B cell (primary cell): ENCODE results near the gene ARHGAP25. TPM values are rescaled to one million over a fixed set of nuclear protein-coding genes. Genes with fewer than 3 reads are reported as not detected.

ENCODE experiments used
- ATAC-seq: fragments of 200-7000 bp; cut with Tn5 transposase; one replicate; pipeline ENCODE4 v1.10.0; 2021; ENCODE audit warnings: low read depth, mild to moderate bottlenecking, moderate number of reproducible peaks, moderate library complexity
- CTCF ChIA-PET: fragments of 350-600 bp; sonication (Branson Sonifier 250); formaldehyde crosslinking; loops from one replicate; lab custom pipeline; 2021; ENCODE audit warnings: antibody characterized with exemption, inconsistent platforms; lab: Charles Lee
- POLR2A ChIA-PET: fragments of 350-600 bp; sonication (Branson Sonifier 250); formaldehyde crosslinking; loops from one replicate; lab custom pipeline; 2021; ENCODE audit warnings: antibody characterized with exemption; lab: Charles Lee
- DNase-seq: peaks from one replicate; pipeline ENCODE4 v3.0.0; 2013
- H2AFZ ChIP-seq: 2 replicates; pipeline ENCODE4 v1.6.1; 2012; ENCODE audit warnings: mild to moderate bottlenecking, low read depth, low read length; ENCODE audit not compliant: insufficient read depth, poor library complexity, severe bottlenecking
- H3K27ac ChIP-seq, 2 donors: 1 replicate in 1 of 2; 2 replicates in 1 of 2; pipeline ENCODE4 v1.5.1; 2012 to 2013; ENCODE audit warnings: low read length in 2 of 2, mild to moderate bottlenecking in 2 of 2, moderate library complexity in 1 of 2
- H3K27me3 ChIP-seq, 4 experiments: fragments of 200-600 bp in 1 of 4; sonication (generic) in 1 of 4; replicated peaks in 1 of 4; 1 replicate in 2 of 4; 2 replicates in 2 of 4; pipeline versions ENCODE4 v1.6.1 to v1.7.0; 2013 to 2016; ENCODE audit warnings: low read length in 3 of 4, mild to moderate bottlenecking in 2 of 4, mixed read lengths in 1 of 4, moderate library complexity in 1 of 4; ENCODE audit not compliant: insufficient read depth in 4 of 4, control insufficient read depth in 3 of 4; ENCODE audit errors: control extremely low read depth in 1 of 4
- H3K36me3 ChIP-seq, 2 experiments: replicated peaks in 1 of 2; 1 replicate in 1 of 2; 2 replicates in 1 of 2; pipeline versions ENCODE4 v1.6.1 to v1.7.1; 2013; ENCODE audit warnings: low read length in 1 of 2; ENCODE audit not compliant: insufficient read depth in 2 of 2, control insufficient read depth in 1 of 2; ENCODE audit errors: control extremely low read depth in 1 of 2, extremely low read depth in 1 of 2
- H3K4me1 ChIP-seq, 2 donors: fragments of 200-600 bp in 1 of 2; sonication (generic) in 1 of 2; 1 replicate in 1 of 2; 2 replicates in 1 of 2; pipeline versions ENCODE4 v1.5.1 to v1.6.1; 2013 to 2017; ENCODE audit warnings: low read length in 2 of 2; ENCODE audit not compliant: control insufficient read depth in 2 of 2, insufficient read depth in 2 of 2
- H3K4me2 ChIP-seq: replicated peaks from 2 replicates; pipeline ENCODE3; 2012; ENCODE audit warnings: mild to moderate bottlenecking, low read depth, low read length; ENCODE audit not compliant: poor library complexity, severe bottlenecking
- H3K4me3 ChIP-seq, 5 experiments: fragments of 200-600 bp in 1 of 5; sonication (generic) in 1 of 5; 1 replicate in 3 of 5; 2 replicates in 2 of 5; pipeline versions ENCODE4 v1.5.1 to v1.7.0; 2011 to 2016; ENCODE audit warnings: low read length in 4 of 5, mild to moderate bottlenecking in 4 of 5, low read depth in 2 of 5, control low read depth in 1 of 5, moderate library complexity in 1 of 5; ENCODE audit not compliant: insufficient read depth in 1 of 5; ENCODE audit errors: control extremely low read depth in 1 of 5, extremely low read depth in 1 of 5
- H3K79me2 ChIP-seq: fragments of 200-600 bp; sonication (generic); one replicate; pipeline ENCODE4 v1.6.0; 2016; ENCODE audit warnings: low read length; ENCODE audit not compliant: control insufficient read depth, insufficient read depth
- H3K9ac ChIP-seq: fragments of 200-600 bp; sonication (generic); 2 replicates; pipeline ENCODE4 v1.6.1; 2017; ENCODE audit warnings: mild to moderate bottlenecking, low read length, moderate library complexity
- H3K9me3 ChIP-seq, 3 donors: one replicate each; pipeline versions ENCODE4 v1.6.1 to v1.7.1; 2013; ENCODE audit warnings: low read length in 2 of 3; ENCODE audit not compliant: control insufficient read depth in 2 of 3, insufficient read depth in 1 of 3; ENCODE audit errors: control extremely low read depth in 1 of 3
- H4K20me1 ChIP-seq: 2 replicates; pipeline ENCODE4 v1.6.0; 2012; ENCODE audit warnings: mild to moderate bottlenecking, low read length; ENCODE audit not compliant: insufficient read depth, control insufficient read depth, poor library complexity, severe bottlenecking
- H3K27ac Mint-ChIP-seq: one replicate; pipeline ENCODE4 v1.8.0; 2021; ENCODE audit warnings: mixed read lengths
- H3K27me3 Mint-ChIP-seq: one replicate; pipeline ENCODE4 v1.8.0; 2021; ENCODE audit warnings: mixed read lengths
- H3K4me1 Mint-ChIP-seq: one replicate; pipeline ENCODE4 v1.8.0; 2021; ENCODE audit warnings: mixed read lengths
- H3K4me3 Mint-ChIP-seq: one replicate; pipeline ENCODE4 v1.8.0; 2021; ENCODE audit warnings: mixed read lengths
- H3K9me3 Mint-ChIP-seq: one replicate; pipeline ENCODE4 v1.8.0; 2022; ENCODE audit warnings: mixed read lengths; ENCODE audit not compliant: insufficient read depth
- CTCF ChIP-seq: fragments of 200-600 bp; IDR thresholded peaks from one replicate; pipeline ENCODE4 v1.8.0; 2022; ENCODE audit warnings: antibody characterized with exemption, mild to moderate bottlenecking
- EZH2 ChIP-seq: IDR thresholded peaks from 2 replicates; pipeline ENCODE4 v1.6.1; 2012; ENCODE audit warnings: borderline replicate concordance, low read depth, mild to moderate bottlenecking, moderate library complexity, low read length; ENCODE audit not compliant: insufficient read depth, poor library complexity, severe bottlenecking
- WGBS: methylation state at CpG from one replicate; pipeline ENCODE4 v1.1.5; 2013; ENCODE audit warnings: missing lambda C conversion rate; ENCODE audit not compliant: insufficient coverage; 5-methylcytosine and 5-hydroxymethylcytosine counted together
- intact Hi-C: fragments of 100-400 bp; cut with micrococcal nuclease; formaldehyde crosslinking; loops from one replicate; pipeline ENCODE4 v1.10.0; 2022
- polyA plus RNA-seq: library from polyadenylated mRNA; depleted of rRNA; stranded (reverse); fragments of >200 nt; gene quantifications from 2 replicates; pipeline ENCODE4 v1.2.3, GENCODE V29; 2012
- total RNA-seq, 2 donors: library from RNA; stranded (reverse); fragments of 120-200 nt in 1 of 2; gene quantifications; 1 replicate in 1 of 2; 2 replicates in 1 of 2; pipeline versions ENCODE4 v1.2.3 to v1.2.4, GENCODE V29; 2013 to 2022

The ARHGAP25 gene
- total and polyA plus RNA-seq, 2 donors (not counting 1 experiment from before 2014, with no cell fraction given): 97.9 to 207 TPM

DNA sequence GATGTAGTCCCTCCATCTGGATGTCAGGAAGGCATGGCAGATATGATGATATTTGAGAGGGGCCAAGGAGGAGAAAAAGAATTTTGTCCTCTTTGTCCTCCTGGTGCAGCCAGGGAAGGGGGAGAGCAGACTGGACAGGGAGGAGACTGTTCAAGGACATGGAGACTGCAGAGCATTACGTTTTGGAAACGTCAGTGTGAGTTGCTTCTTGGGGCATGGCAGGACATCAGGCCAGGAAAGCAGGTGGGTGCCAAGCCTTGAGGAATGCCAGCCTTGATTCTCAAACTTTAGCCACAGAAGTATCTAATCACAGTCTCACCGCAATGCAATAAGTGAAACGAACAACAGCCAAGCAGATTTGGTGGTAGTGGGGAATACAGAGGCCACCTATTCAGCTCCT lies 70.4 kb downstream of the ARHGAP25 start:
- H3K9me3 Mint-ChIP-seq: no peaks in the 10 kb centered on the region
- Histone ChIP-seq H3K4me1 (peaks cover 28 to 29% of the 10 kb centered on the region in 2 donors), H3K27me3 (no peaks in the 10 kb centered on the region), H3K9ac (no peak overlapping the region), H3K4me3 (no peak overlapping the region), H4K20me1 (peaks cover 26% of the 10 kb centered on the region), H2AFZ (no peak overlapping the region), H3K4me2 (no peak overlapping the region), H3K36me3 (peaks cover 23 to 90% of the 10 kb centered on the region in 2 experiments), H3K27ac (peak overlapping the region in 1 of 2 donors; percentile 3), H3K9me3 (no peaks in the 10 kb centered on the region), H3K79me2 (peaks cover 92% of the 10 kb centered on the region)
- TF ChIP-seq EZH2: no peak
- no peak for TF ChIP-seq CTCF
- CTCF ChIA-PET: interaction anchor here (1.8 kb wide), 1 partner anchor 53 kb away, joined by 12 read pairs; no protein-coding TSS in a partner anchor
- no peak for ATAC-seq
- intact Hi-C loops: no loop called here
- H3K4me3 Mint-ChIP-seq: no peak overlapping the region
- POLR2A ChIA-PET: no interaction called here
- DNase-seq: no peak
- H3K27ac Mint-ChIP-seq: peak overlapping the region; percentile 67
- H3K4me1 Mint-ChIP-seq: peaks cover 56% of the 10 kb centered on the region
- no peaks in the 10 kb centered on the region for H3K27me3 Mint-ChIP-seq
- WGBS: 85% methylated on average over 2 of the region's 4 CpGs

- Histone ChIP-seq H2AFZ (no peak overlapping the region), H3K4me1 (peaks cover 28 to 29% of the 10 kb centered on the region in 2 donors), H3K9ac (no peak overlapping the region), H3K4me2 (no peak overlapping the region), H3K9me3 (no peaks in the 10 kb centered on the region), H3K79me2 (peaks cover 91% of the 10 kb centered on the region), H3K4me3 (no peak overlapping the region), H4K20me1 (peaks cover 16% of the 10 kb centered on the region), H3K27me3 (no peaks in the 10 kb centered on the region), H3K27ac (peak overlapping the region in 1 of 2 donors; percentile 7), H3K36me3 (peaks cover 23 to 87% of the 10 kb centered on the region in 2 experiments)
- intact Hi-C loops: no loop called here
- ChIA-PET POLR2A (no interaction called here), CTCF (interaction anchor here (1.4 to 2.1 kb wide), 3 partner anchors 55 to 97 kb away, joined by 3 to 8 read pairs (median 3); no protein-coding TSS in a partner anchor)
- no peaks in the 10 kb centered on the region for H3K27me3 Mint-ChIP-seq
- H3K4me1 Mint-ChIP-seq: peaks cover 55% of the 10 kb centered on the region
- no peak for TF ChIP-seq EZH2
- no peak for TF ChIP-seq CTCF
- peak overlapping the region; percentile 89 for H3K27ac Mint-ChIP-seq
- 88% methylated on average over 5 of the region's 12 CpGs for WGBS
- no peaks in the 10 kb centered on the region for H3K9me3 Mint-ChIP-seq
- H3K4me3 Mint-ChIP-seq: no peak overlapping the region
- no peak for DNase-seq
- no peak for ATAC-seq
Measured at GRCh38 chr2:68806511-68807109, 72.0 kb downstream of the ARHGAP25 start.
